GM12873 (cell line): ENCODE data around the gene PLEKHO1.

Source experiments
- TF ChIP-seq, protein P1 (sequence below): IDR thresholded peaks from 2 replicates; pipeline ENCODE4 v1.5.1; 2012; ENCODE audit warnings: low read depth, mild to moderate bottlenecking, moderate library complexity, low read length, control low read depth; ENCODE audit not compliant: insufficient read depth; ENCODE audit errors: missing control alignments

PLEKHO1 gene

DNA sequence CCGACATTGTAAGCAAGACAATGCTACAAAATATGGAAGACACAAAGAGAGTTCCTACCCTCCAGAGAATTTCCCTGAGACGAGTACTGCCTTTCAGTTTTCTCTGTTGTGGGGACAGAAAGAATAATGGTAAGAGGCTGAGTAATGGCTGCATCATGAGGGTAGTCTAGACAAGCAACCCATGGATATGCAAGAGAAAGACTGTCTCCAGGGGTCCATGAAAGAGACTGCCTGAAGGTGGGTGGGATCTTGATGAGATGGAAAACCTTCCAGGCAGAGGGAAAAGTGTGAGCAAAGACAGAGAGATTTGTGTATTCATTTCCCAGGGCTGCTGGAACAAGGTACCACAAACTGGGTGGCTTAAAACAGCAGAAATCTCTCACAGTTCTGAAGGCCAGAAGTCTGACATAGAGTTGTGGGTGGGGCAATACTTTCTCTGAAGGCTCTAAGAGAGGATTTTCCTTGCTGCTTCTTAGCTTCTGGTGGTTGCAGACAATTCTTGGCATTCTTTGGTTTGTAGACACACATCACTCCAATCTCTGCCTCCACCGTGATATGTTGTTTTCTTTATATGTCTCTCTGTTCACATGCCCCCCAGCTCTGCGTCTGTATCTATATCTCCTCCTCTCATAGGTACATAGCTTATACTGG lies 44.8 kb downstream of the PLEKHO1 start:
- TF ChIP-seq, protein P1, sequence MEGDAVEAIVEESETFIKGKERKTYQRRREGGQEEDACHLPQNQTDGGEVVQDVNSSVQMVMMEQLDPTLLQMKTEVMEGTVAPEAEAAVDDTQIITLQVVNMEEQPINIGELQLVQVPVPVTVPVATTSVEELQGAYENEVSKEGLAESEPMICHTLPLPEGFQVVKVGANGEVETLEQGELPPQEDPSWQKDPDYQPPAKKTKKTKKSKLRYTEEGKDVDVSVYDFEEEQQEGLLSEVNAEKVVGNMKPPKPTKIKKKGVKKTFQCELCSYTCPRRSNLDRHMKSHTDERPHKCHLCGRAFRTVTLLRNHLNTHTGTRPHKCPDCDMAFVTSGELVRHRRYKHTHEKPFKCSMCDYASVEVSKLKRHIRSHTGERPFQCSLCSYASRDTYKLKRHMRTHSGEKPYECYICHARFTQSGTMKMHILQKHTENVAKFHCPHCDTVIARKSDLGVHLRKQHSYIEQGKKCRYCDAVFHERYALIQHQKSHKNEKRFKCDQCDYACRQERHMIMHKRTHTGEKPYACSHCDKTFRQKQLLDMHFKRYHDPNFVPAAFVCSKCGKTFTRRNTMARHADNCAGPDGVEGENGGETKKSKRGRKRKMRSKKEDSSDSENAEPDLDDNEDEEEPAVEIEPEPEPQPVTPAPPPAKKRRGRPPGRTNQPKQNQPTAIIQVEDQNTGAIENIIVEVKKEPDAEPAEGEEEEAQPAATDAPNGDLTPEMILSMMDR, result no peak

DNA sequence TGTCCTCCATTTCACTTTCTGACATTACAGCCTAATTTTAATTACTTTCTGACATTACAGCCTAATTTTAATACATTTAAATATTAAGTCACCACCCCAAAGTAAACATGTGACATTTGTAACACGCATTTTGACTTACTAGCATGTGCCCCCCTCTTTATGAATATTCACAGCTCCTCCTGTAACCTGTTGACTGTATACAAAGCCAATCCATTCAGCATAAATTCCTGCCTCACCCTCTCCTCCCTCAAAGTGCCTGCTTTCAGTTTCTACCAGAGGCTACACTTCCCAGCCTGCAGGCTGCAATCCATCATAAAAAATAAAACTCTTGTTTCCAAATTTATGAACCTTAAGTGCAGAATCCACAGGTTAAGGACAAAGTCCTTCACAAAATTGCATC lies 46.7 kb downstream of the PLEKHO1 start:
- TF ChIP-seq, protein P1, result no peak

DNA sequence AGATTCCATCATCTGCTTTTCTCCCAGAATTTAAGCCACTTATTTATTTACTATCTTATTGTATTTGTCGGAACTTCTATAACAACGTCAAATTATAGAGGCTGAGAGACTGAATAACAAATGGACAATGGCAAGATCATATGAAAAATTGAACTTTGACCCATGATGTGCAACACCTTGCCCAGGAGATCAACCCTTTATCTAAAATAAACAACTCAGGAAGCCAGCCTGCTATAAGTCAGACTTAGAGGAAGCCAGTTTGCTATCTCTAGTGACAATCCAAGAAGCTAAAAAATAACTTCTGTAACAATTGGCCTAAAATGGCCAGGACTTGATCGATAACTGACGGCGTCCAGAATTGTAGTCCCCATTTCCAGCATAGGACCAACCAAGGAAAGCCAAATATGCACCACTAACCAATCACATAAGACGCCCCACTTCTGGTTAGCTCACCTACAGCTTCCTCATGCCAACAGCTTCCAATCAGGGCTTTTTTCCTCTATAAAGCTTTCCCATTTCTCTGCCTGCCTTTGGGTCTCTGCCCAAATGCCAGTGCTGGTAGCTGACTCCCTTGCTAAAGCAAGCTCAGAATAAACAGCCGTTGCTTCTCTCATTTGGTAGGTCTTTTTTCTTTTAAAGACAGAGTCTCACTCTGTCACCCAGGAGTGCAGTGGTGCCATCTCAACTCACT lies 57.7 kb downstream of the PLEKHO1 start:
- TF ChIP-seq, protein P1, result no peak
